Colonic mucosa (tissue), 4 donors: ENCODE measurements around the gene MYO7B. TPM values are rescaled to one million over a fixed set of nuclear protein-coding genes. Genes with fewer than 3 reads are reported as not detected.

Experiments
- DNase-seq: peaks from one replicate; pipeline ENCODE4 v3.0.0-alpha.2; 2020
- H3K27ac ChIP-seq: fragments of 200-600 bp; one replicate; pipeline ENCODE4 v1.8.0; 2021
- H3K27me3 ChIP-seq: fragments of 200-600 bp; one replicate; pipeline ENCODE4 v1.8.0; 2021
- H3K36me3 ChIP-seq: fragments of 200-600 bp; one replicate; pipeline ENCODE4 v1.8.0; 2021
- H3K4me1 ChIP-seq: fragments of 200-600 bp; one replicate; pipeline ENCODE4 v1.8.0; 2021; ENCODE audit warnings: mild to moderate bottlenecking
- H3K4me3 ChIP-seq: fragments of 200-600 bp; one replicate; pipeline ENCODE4 v1.8.0; 2021
- H3K9ac ChIP-seq, 2 donors: one replicate each; pipeline ENCODE4 v1.7.0; 2013; ENCODE audit warnings: control low read depth in 2 of 2, low read depth in 2 of 2, low read length in 2 of 2
- H3K9me3 ChIP-seq: fragments of 200-600 bp; one replicate; pipeline ENCODE4 v1.8.0; 2021
- intact Hi-C: fragments of 100-400 bp; cut with DNase I; formaldehyde crosslinking; loops from one replicate; pipeline ENCODE4 v1.14.1; 2022
- total RNA-seq, 2 donors: library from RNA; stranded (reverse); fragmentation: NEBNext Ultra II Directional in 1 of 2; extraction: Animal tissue kit (Norgen Biotek cat#: 25700) in 1 of 2; gene quantifications; one replicate each; pipeline ENCODE4 v1.2.1, GENCODE V29; 2021
- TF ChIP-seq, protein P1 (sequence below): fragments of 200-600 bp; IDR thresholded peaks from one replicate; pipeline ENCODE4 v1.8.0; 2022; ENCODE audit warnings: antibody characterized with exemption, mild to moderate bottlenecking
- donor health status: healthy.
- donor health status: DM: no; HTN: no; CAD: no.
- donor health status: DM: no; HTN: no; CAD: no.

MYO7B gene
- total RNA-seq, 2 donors from 2014 or later: 159 to 218 TPM

DNA sequence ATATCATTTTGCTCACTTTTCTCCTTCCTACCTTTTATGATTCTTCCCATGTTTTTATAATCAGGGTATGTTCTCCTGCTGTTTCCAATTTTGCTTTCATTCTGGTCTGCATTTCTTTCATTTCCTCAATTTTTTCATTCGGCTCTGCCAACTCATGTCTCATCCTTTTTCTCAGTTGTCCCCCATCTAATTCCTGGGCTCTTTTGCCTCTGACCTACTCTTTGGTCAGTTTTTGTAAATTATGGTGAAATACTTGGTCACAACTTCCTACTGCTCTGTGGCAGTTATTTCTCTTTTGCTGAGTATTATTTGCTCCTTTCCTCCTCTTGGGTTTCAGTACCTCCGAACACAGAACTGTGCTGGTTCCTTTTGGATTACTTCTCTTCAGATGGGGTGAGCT lies 27.5 kb downstream of the MYO7B start:
- no peak overlapping the region for H3K27ac ChIP-seq
- H3K4me3 ChIP-seq: no peak overlapping the region
- DNase-seq: no peak
- H3K36me3 ChIP-seq: no peaks in the 10 kb centered on the region
- no peaks in the 10 kb centered on the region for H3K4me1 ChIP-seq
- intact Hi-C loops: no loop called here
- no peaks in the 10 kb centered on the region for H3K9me3 ChIP-seq
- TF ChIP-seq, protein P1, sequence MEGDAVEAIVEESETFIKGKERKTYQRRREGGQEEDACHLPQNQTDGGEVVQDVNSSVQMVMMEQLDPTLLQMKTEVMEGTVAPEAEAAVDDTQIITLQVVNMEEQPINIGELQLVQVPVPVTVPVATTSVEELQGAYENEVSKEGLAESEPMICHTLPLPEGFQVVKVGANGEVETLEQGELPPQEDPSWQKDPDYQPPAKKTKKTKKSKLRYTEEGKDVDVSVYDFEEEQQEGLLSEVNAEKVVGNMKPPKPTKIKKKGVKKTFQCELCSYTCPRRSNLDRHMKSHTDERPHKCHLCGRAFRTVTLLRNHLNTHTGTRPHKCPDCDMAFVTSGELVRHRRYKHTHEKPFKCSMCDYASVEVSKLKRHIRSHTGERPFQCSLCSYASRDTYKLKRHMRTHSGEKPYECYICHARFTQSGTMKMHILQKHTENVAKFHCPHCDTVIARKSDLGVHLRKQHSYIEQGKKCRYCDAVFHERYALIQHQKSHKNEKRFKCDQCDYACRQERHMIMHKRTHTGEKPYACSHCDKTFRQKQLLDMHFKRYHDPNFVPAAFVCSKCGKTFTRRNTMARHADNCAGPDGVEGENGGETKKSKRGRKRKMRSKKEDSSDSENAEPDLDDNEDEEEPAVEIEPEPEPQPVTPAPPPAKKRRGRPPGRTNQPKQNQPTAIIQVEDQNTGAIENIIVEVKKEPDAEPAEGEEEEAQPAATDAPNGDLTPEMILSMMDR: no peak
- H3K9ac ChIP-seq: no peak overlapping the region
- H3K27me3 ChIP-seq: no peaks in the 10 kb centered on the region

DNA sequence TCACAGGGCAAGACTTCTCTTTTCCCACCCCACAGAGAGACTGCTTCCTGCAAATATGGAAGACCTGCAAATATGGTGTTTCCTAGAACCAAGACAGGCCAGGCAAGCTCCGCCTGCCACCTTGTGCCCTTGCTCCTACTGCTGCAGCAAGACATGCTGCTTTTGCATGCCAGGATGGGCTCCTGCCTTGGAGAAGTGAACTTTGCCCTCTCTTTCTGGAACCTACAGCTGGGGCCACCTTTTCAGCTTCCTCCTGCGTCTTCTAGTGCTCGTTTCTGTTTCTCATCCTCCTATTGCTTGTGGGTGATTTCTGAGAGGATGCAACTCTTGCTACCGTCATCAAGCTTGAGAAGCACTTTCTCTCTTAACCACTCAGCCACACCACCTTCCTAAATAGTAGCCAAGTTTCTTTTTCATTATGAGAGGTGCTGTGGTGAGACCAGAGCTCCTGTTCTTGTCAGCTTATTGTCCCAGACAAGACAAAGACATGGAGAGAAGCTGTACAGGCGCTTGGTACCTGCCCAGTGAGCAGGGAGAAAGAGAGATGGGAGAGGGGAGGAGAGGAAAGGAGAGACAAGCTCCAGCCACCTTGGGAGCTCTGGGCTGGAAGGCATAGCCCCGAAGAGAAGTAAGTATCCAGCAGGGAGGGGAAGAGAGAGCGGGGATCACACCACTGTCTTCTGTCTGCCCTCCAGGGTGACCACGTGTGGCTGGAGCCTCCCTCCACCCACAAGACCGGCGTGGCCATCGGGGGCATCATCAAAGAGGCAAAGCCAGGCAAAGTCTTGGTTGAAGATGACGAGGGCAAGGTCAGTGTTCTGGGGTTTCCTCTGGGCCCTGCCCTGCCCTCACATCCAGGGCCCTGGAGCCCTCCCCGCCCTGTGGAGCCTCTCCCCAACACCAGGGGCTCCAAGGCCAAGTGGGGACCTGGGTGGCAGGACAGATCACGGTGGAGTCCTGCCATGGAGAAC lies 28.3 kb downstream of the MYO7B start:
- intact Hi-C loops: no loop called here
- no peaks in the 10 kb centered on the region for H3K27me3 ChIP-seq
- H3K27ac ChIP-seq: no peak overlapping the region
- no peak overlapping the region for H3K4me3 ChIP-seq
- no peaks in the 10 kb centered on the region for H3K9me3 ChIP-seq
- no peaks in the 10 kb centered on the region for H3K4me1 ChIP-seq
- peak; percentile 53 for DNase-seq
- TF ChIP-seq, protein P1: no peak
- no peak overlapping the region for H3K9ac ChIP-seq
- no peaks in the 10 kb centered on the region for H3K36me3 ChIP-seq

DNA sequence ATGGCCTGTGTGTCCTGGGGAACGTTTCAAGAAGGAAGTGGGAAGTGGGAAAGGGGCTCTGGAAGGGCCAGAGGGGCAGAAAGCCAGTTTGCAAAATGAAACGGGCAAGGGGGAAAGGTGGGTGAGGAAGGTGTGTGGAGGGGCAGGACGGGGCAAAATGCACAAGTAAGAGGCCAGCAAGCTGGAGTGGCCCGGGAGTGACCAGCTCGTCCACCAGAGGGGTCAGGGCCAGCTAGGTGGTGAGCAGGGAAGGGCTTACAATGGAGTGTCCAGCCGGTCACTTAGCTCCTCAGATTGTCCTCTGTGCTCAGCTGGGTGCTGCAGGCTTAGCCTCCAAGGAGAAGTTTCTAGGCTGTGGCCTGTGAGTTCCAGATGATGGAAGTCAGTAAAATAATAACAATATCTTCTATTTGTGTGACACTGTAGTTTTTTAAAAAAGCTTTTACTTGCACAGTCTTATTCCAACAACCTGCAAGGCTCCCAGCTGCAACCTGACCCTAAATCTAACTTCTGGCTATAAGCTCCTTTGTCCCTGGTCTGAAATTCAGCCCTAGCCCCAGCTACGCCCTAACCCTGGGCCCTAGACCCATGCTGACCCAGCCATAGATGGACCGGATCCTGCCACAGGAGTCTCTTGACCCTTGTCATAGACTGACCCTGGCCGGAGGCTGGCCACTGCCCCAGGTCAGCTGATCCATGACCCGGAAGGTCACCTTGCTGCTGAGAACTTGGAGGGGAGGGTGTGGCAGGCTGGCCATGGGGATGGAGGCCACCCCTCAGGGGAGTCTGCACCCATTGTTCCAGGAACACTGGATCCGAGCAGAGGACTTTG lies 29.2 kb downstream of the MYO7B start:
- Histone ChIP-seq H3K36me3 (no peaks in the 10 kb centered on the region), H3K4me3 (no peak overlapping the region), H3K27ac (no peak overlapping the region), H3K4me1 (no peaks in the 10 kb centered on the region), H3K9me3 (no peaks in the 10 kb centered on the region), H3K9ac (no peak overlapping the region), H3K27me3 (no peaks in the 10 kb centered on the region)
- no peak for DNase-seq
- TF ChIP-seq, protein P1: no peak
- intact Hi-C loops: no loop called here

DNA sequence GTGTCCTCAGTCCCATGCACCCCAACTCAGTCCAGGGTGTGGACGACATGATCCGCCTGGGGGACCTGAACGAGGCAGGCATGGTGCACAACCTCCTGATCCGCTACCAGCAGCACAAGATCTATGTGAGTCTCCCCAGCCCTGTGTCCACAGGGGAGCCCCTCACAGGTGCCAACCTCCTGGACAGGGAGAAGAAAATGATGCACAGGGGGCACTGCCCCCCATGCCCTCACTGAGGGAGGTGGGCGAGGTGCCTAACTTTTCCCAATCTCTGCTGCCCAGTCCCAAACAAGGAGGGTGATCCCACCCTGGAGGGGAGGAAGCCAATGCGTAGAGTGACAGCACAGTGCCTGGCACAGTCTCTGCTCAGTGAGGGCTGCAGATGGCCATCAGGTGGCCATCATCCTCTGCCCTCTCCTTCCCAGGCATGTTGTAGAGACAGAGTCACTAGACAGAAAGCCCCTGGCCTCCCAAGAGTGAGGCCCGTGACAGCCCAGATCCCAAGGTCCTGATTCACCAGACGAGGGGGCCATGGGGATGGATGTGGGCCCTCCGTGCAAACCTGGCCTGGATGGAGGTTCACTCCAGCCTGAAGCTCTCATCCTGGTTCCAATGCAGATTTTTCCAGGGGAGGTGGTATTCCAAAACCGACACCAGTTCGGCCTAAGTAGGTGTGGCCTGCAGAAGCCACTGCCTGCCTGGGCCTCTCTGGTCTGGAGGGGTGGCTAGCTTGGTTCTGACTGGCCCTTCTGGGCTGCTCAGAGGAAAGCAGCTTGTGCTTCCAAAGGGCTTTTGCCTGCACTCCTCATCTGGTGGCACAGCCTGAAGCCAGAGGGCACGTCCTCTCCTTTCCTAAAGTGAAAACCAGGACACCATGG lies 30.0 kb downstream of the MYO7B start:
- no peaks in the 10 kb centered on the region for H3K4me1 ChIP-seq
- intact Hi-C loops: no loop called here
- no peak overlapping the region for H3K9ac ChIP-seq
- TF ChIP-seq, protein P1: no peak
- H3K9me3 ChIP-seq: no peaks in the 10 kb centered on the region
- no peaks in the 10 kb centered on the region for H3K36me3 ChIP-seq
- H3K27ac ChIP-seq: no peak overlapping the region
- H3K27me3 ChIP-seq: no peaks in the 10 kb centered on the region
- no peak for DNase-seq
- H3K4me3 ChIP-seq: no peak overlapping the region

DNA sequence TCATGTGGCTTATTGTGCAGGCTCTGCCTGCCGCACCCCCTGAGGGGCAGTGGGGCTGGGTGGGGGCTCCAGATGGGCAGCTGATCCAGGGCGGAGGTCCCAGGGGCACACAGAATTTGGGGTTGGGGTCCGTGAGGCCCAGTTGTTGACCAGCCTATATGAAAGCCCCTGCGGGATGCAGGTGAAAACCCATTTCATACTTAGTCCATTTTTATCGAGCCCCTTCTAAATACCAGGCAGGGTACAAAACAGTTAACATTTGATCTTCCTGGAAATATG lies 30.6 kb downstream of the MYO7B start:
- no peak overlapping the region for H3K27ac ChIP-seq
- no peak overlapping the region for H3K4me3 ChIP-seq
- H3K4me1 ChIP-seq: no peaks in the 10 kb centered on the region
- no peaks in the 10 kb centered on the region for H3K9me3 ChIP-seq
- TF ChIP-seq, protein P1: no peak
- no peaks in the 10 kb centered on the region for H3K27me3 ChIP-seq
- H3K9ac ChIP-seq: no peak overlapping the region
- no peaks in the 10 kb centered on the region for H3K36me3 ChIP-seq
- DNase-seq: no peak
- intact Hi-C loops: no loop called here
